Breast epithelium (tissue), 3 donors: ENCODE data around the gene YPEL2.

ENCODE experiments used
- POLR2A ChIP-seq: fragments of 450-650 bp; IDR thresholded peaks from one replicate; pipeline ENCODE4 v1.6.1; 2016; ENCODE audit warnings: antibody characterized with exemption, mild to moderate bottlenecking, moderate library complexity
- POLR2AphosphoS5 ChIP-seq, 3 donors: sonication (generic); formaldehyde crosslinking; IDR thresholded peaks; one replicate each; pipeline ENCODE4 v1.6.1; 2017; ENCODE audit warnings: antibody characterized with exemption in 3 of 3
- TF ChIP-seq, protein P1 (sequence below), 3 donors: fragments of 450-650 bp; IDR thresholded peaks; one replicate each; pipeline ENCODE4 v1.5.1; 2016 to 2017; ENCODE audit warnings: antibody characterized with exemption in 3 of 3, mild to moderate bottlenecking in 3 of 3, moderate library complexity in 3 of 3

DNA sequence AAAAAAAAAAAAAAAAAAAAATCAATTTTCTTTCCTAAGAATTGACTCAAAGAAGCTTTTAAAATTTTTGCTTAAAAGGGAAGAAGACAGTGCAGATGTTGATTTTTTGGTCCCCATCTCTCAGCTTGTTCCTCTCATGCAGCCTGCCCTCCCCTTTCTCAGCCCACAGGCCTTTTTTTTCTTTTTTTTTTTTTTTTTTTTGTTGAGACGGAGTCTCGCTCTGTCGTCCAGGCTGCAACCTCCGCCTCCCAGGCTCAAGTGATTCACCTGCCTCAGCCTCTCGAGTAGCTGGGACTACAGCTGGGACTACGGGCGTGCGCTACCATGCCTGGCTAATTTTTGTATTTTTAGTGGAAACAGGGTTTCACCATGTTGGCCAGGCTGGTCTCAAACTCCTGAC is 17.7 kb downstream of the YPEL2 start:
- TF ChIP-seq, protein P1, sequence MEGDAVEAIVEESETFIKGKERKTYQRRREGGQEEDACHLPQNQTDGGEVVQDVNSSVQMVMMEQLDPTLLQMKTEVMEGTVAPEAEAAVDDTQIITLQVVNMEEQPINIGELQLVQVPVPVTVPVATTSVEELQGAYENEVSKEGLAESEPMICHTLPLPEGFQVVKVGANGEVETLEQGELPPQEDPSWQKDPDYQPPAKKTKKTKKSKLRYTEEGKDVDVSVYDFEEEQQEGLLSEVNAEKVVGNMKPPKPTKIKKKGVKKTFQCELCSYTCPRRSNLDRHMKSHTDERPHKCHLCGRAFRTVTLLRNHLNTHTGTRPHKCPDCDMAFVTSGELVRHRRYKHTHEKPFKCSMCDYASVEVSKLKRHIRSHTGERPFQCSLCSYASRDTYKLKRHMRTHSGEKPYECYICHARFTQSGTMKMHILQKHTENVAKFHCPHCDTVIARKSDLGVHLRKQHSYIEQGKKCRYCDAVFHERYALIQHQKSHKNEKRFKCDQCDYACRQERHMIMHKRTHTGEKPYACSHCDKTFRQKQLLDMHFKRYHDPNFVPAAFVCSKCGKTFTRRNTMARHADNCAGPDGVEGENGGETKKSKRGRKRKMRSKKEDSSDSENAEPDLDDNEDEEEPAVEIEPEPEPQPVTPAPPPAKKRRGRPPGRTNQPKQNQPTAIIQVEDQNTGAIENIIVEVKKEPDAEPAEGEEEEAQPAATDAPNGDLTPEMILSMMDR (IDR thresholded peaks at IDR 0.05): no peak
- TF ChIP-seq POLR2A (no peak), POLR2AphosphoS5 (IDR thresholded peaks at IDR 0.05) (no peak)
